Transverse colon (tissue), 4 donors: ENCODE results near the gene BTBD2. TPM values are rescaled to one million over a fixed set of nuclear protein-coding genes. Genes with fewer than 3 reads are reported as not detected.

Source experiments
- DNase-seq: peaks from one replicate; pipeline ENCODE4 v3.0.0-alpha.2; 2019
- H3K27ac ChIP-seq, 4 donors: fragments of 200-600 bp; sonication (generic); 2 replicates each; pipeline ENCODE4 v1.5.1; 2016 to 2018; ENCODE audit warnings: inconsistent platforms in 4 of 4
- H3K27me3 ChIP-seq: fragments of 200-600 bp; sonication (generic); 2 replicates; pipeline ENCODE4 v1.5.1; 2017; ENCODE audit warnings: inconsistent platforms
- H3K36me3 ChIP-seq, 4 donors: fragments of 200-600 bp; sonication (generic); 2 replicates each; pipeline ENCODE4 v1.5.1; 2017 to 2019; ENCODE audit warnings: inconsistent platforms in 4 of 4
- H3K4me1 ChIP-seq, 4 donors: fragments of 200-600 bp; sonication (generic); 2 replicates each; pipeline ENCODE4 v1.5.1; 2017 to 2020; ENCODE audit warnings: inconsistent platforms in 4 of 4
- H3K4me3 ChIP-seq, 4 donors: fragments of 200-600 bp; sonication (generic); 1 replicate in 1 of 4; 2 replicates in 3 of 4; pipeline versions ENCODE4 v1.5.1 to v1.6.1; 2017 to 2019; ENCODE audit warnings: inconsistent platforms in 4 of 4
- H3K9me3 ChIP-seq, 2 donors: fragments of 200-600 bp; sonication (generic); 2 replicates each; pipeline ENCODE4 v1.5.1; 2017 to 2019; ENCODE audit warnings: inconsistent platforms in 2 of 2
- EP300 ChIP-seq: sonication (generic); formaldehyde crosslinking; IDR thresholded peaks from one replicate; pipeline ENCODE4 v1.6.1; 2017; ENCODE audit warnings: antibody characterized with exemption, low read depth
- POLR2A ChIP-seq: fragments of 450-650 bp; IDR thresholded peaks from one replicate; pipeline ENCODE4 v1.6.1; 2016; ENCODE audit warnings: antibody characterized with exemption, mild to moderate bottlenecking, moderate library complexity
- POLR2AphosphoS5 ChIP-seq, 3 donors: sonication (generic); formaldehyde crosslinking; IDR thresholded peaks; one replicate each; pipeline ENCODE4 v1.6.1; 2016; ENCODE audit warnings: antibody characterized with exemption in 3 of 3
- WGBS, 2 donors: methylation state at CpG; one replicate each; pipeline ENCODE4 v1.1.5; 2018; ENCODE audit warnings: low coverage in 1 of 2; 5-methylcytosine and 5-hydroxymethylcytosine counted together
- in situ Hi-C, 4 donors: fragments of 200-750 bp; cut with MboI; loops; one replicate each; pipeline versions ENCODE4 v1.15.0 to v1.15.1; 2017; ENCODE audit warnings: low sequenced_read_pairs in 3 of 4, low pct_ligation_motif_present in 1 of 4, low pct_unique_long_range_greater_than_20kb in 1 of 4
- intact Hi-C: fragments of 100-400 bp; cut with DNase I; formaldehyde crosslinking; loops from one replicate; pipeline ENCODE4 v1.15.1; 2023; ENCODE audit warnings: low total_unique reads
- total RNA-seq, 4 donors: library from RNA; depleted of rRNA; stranded (reverse); fragments of >200 nt; gene quantifications; one replicate each; pipeline ENCODE4 v1.1.0, GENCODE V29; 2016
- TF ChIP-seq, protein P1 (sequence below), 5 experiments: fragments of 200-600 bp in 3 of 5; fragments of 450-650 bp in 2 of 5; sonication (generic) in 3 of 5; IDR thresholded peaks; 1 replicate in 2 of 5; 2 replicates in 3 of 5; pipeline ENCODE4 v1.5.1; 2016 to 2017; ENCODE audit warnings: antibody characterized with exemption in 5 of 5, inconsistent platforms in 3 of 5, mild to moderate bottlenecking in 2 of 5, moderate library complexity in 1 of 5

Gene BTBD2
- total RNA-seq, 4 donors from 2014 or later = 66.7 to 88.6 (median 84.4) TPM

DNA sequence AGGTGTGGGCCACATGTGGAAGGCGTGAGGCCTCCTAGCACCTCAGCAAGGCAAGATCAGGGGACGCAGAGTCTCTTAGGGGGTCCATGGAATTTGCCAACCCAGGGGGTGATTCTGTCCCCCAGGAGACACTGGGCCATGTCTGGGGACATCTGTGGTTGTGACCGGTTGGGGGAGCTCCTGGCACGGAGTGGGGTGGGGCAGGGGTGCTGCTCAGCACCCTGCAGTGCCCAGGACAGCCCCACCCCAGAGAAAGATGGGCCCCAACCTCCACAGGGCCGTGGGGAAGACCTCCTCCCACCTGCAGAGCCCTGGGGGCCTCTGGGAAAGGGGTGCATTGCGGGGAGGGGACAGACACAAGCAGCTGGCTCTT lies 31.5 kb upstream of the BTBD2 start:
- Histone ChIP-seq H3K9me3 (no peaks in the 10 kb centered on the region), H3K27ac (peak overlapping the region; percentile 96 to 100 (median 99)), H3K36me3 (peaks cover 0 to 8% (median 4%) of the 10 kb centered on the region in 4 donors), H3K4me1 (peaks cover 68 to 80% (median 72%) of the 10 kb centered on the region in 4 donors), H3K4me3 (no peak overlapping the region), H3K27me3 (no peaks in the 10 kb centered on the region)
- 69% methylated on average over 5 of the region's 6 CpGs; no CpG with 5 or more reads in 1 of the 2 donors for WGBS, 2 donors
- intact Hi-C loops (no loop called here), in situ Hi-C loops (no loop called here)
- TF ChIP-seq POLR2A = no peak
- TF ChIP-seq POLR2AphosphoS5 (IDR thresholded peaks at IDR 0.05) = no peak
- TF ChIP-seq EP300 = no peak
- TF ChIP-seq, protein P1, sequence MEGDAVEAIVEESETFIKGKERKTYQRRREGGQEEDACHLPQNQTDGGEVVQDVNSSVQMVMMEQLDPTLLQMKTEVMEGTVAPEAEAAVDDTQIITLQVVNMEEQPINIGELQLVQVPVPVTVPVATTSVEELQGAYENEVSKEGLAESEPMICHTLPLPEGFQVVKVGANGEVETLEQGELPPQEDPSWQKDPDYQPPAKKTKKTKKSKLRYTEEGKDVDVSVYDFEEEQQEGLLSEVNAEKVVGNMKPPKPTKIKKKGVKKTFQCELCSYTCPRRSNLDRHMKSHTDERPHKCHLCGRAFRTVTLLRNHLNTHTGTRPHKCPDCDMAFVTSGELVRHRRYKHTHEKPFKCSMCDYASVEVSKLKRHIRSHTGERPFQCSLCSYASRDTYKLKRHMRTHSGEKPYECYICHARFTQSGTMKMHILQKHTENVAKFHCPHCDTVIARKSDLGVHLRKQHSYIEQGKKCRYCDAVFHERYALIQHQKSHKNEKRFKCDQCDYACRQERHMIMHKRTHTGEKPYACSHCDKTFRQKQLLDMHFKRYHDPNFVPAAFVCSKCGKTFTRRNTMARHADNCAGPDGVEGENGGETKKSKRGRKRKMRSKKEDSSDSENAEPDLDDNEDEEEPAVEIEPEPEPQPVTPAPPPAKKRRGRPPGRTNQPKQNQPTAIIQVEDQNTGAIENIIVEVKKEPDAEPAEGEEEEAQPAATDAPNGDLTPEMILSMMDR (IDR thresholded peaks at IDR 0.05) = no peak
- DNase-seq = no peak

DNA sequence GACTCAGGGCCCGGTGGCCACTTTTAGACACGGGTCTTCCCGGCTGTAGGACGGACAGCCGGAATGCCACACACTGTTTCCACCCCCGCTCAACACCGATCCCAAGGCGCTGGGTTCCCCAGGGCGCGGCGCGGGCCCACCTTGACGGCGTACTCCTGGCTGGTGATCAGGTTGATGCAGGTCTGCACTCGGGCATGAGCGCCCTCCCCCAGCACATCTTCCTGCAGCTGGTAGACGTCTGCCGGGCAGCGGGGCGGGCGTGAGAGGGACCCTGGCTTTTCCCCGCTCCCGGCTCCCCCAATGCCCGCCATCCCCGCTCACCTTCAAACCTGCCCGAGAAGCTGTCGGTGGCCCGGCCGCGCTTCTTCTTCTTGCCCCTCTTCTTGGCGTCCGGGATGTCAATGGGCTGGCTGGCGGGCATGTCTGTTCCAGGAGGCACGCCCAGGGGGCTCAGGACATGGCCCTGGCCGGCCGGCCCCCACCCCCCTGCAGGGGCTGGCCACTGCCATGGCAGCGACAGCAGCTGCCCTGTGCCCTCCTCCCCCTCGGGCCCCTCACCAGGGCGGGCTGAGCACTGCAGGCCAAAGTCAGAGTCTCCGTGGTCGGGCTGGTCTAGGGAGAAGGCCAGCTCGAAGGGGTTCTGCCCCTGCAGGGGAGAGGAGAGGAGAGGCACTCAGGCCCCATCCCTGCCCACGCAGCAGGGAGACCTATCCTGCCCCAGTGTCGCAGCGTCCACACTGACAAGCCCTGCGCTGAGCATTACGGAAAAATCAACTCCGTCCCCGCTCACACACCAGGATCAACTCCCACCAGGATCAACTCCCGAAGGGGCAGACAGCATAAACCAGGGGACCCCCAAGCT lies 30.8 kb upstream of the BTBD2 start:
- TF ChIP-seq POLR2A = no peak
- no peak for TF ChIP-seq EP300
- TF ChIP-seq POLR2AphosphoS5 (IDR thresholded peaks at IDR 0.05) = peak in 1 of 3 donors; percentile 6
- intact Hi-C loops (no loop called here), in situ Hi-C loops (no loop called here)
- Histone ChIP-seq H3K27ac (peak overlapping the region; percentile 95 to 99 (median 98)), H3K27me3 (no peaks in the 10 kb centered on the region), H3K36me3 (peaks cover 0 to 11% (median 5%) of the 10 kb centered on the region in 4 donors), H3K4me1 (peaks cover 66 to 78% (median 70%) of the 10 kb centered on the region in 4 donors), H3K4me3 (no peak overlapping the region), H3K9me3 (no peaks in the 10 kb centered on the region)
- no peak for DNase-seq
- 92% methylated on average over 42 of the region's 50 CpGs; no CpG with 5 or more reads in 1 of the 2 donors for WGBS, 2 donors

- H3K9me3 ChIP-seq = no peaks in the 10 kb centered on the region
- in situ Hi-C loops = no loop called here
- peaks cover 72 to 84% (median 76%) of the 10 kb centered on the region in 4 donors for H3K4me1 ChIP-seq
- no peaks in the 10 kb centered on the region for H3K27me3 ChIP-seq
- intact Hi-C loops = no loop called here
- TF ChIP-seq POLR2AphosphoS5 (IDR thresholded peaks at IDR 0.05) = no peak
- no peak for TF ChIP-seq EP300
- TF ChIP-seq, protein P1 (IDR thresholded peaks at IDR 0.05) = no peak
- no peak for TF ChIP-seq POLR2A
- no peak for DNase-seq
- H3K4me3 ChIP-seq = no peak overlapping the region
- H3K27ac ChIP-seq = peak overlapping the region; percentile 12 to 99 (median 68)
- WGBS, 2 donors = 67% methylated on average over 14 of the region's 14 CpGs; no CpG with 5 or more reads in 1 of the 2 donors
- peaks cover 0 to 18% (median 9%) of the 10 kb centered on the region in 4 donors for H3K36me3 ChIP-seq
These were observed 30.1 kb upstream of the BTBD2 start for GRCh38 chr19:2045501-2046045.

DNA sequence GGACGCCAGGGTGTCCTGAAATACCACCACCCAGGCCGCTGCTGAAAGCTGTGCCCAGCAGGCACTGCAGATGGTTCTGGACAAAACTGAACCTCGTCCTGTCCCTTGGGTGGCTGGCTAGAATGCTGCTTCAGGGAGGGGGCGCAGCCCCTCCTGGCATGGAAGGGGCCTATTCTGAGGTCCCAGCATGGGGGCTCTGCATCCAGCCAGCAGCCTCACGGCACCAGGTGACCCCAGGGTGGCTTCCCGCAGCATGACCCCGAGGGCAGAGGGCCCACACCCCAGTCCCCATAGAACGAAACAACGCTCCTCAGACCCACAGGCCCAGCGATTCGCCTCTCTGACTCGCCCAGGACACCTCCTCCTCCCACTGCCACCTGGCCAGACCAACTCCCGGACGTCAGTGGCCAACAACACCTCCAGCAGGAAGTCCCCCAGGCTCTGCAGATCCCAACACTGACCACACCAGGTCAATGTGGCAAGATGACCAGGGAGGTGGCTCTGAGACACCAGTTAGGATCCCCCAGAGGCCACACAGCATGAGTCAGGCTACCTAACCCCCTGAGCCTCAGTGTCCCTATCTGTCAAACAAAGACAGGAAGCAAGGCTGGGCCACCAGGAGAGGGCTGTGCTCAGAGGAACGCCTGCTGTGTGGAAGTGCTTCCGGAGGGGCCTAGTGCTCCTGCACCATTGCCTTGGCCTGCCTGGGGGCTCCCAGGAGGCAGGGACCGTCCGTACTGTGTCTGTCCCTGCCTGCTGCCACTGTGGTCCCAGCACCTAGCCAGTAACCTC lies 29.4 kb upstream of the BTBD2 start:
- Histone ChIP-seq H3K36me3 (peaks cover 0 to 25% (median 12%) of the 10 kb centered on the region in 4 donors), H3K9me3 (no peaks in the 10 kb centered on the region), H3K4me3 (no peak overlapping the region), H3K27ac (peak overlapping the region; percentile 89 to 99 (median 96)), H3K4me1 (peaks cover 72 to 87% (median 76%) of the 10 kb centered on the region in 4 donors), H3K27me3 (no peaks in the 10 kb centered on the region)
- 81% methylated on average over 18 of the region's 18 CpGs; no CpG with 5 or more reads in 1 of the 2 donors for WGBS, 2 donors
- TF ChIP-seq POLR2AphosphoS5 (IDR thresholded peaks at IDR 0.05) (no peak), POLR2A (no peak), EP300 (no peak)
- TF ChIP-seq, protein P1 (IDR thresholded peaks at IDR 0.05) = no peak
- DNase-seq = no peak
- in situ Hi-C loops (no loop called here), intact Hi-C loops (no loop called here)
